Measurements from ENCODE around the gene LRRC45. TPM values are rescaled to one million over a fixed set of nuclear protein-coding genes. Genes with fewer than 3 reads are reported as not detected.
"Not testable (repeated sequence)": the region's sequence is repeated elsewhere in the genome, so short reads cannot be mapped to it uniquely, and the experiment has no call there.

Gene LRRC45
- total RNA-seq, 1 donor: 22.0 TPM

DNA sequence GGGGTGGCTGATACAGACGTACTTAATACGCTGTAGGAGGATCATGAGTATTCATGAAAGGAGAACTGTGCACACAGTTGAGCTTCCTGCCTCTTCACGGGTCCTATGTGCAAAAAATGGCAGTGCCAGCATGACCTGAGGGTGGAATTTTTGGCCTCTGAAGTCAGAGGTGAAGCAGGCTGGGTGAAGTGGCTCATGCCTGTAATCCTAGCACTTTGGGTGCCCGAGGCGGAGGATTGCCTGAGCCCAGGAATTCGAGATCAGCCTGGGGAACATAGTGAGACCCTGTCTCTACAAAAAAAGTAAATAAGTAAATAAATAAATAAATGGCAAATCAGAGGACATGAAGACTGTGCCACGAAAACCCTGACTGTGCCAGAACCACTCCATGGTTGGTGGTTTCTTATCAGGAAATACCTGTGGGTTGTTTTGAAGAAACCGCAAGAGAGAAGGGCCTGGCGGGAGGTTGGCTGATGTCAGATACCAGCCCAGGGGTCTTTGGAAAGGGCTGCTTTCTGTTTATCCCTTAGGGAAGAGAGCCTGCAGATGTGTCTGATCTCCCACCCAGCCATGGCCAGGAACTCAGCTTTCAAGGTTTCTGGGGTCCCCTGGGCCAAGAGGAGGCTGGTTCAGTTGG is 42.3 kb upstream of the LRRC45 start:
- TF ChIP-seq, protein P1, sequence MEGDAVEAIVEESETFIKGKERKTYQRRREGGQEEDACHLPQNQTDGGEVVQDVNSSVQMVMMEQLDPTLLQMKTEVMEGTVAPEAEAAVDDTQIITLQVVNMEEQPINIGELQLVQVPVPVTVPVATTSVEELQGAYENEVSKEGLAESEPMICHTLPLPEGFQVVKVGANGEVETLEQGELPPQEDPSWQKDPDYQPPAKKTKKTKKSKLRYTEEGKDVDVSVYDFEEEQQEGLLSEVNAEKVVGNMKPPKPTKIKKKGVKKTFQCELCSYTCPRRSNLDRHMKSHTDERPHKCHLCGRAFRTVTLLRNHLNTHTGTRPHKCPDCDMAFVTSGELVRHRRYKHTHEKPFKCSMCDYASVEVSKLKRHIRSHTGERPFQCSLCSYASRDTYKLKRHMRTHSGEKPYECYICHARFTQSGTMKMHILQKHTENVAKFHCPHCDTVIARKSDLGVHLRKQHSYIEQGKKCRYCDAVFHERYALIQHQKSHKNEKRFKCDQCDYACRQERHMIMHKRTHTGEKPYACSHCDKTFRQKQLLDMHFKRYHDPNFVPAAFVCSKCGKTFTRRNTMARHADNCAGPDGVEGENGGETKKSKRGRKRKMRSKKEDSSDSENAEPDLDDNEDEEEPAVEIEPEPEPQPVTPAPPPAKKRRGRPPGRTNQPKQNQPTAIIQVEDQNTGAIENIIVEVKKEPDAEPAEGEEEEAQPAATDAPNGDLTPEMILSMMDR (IDR thresholded peaks at IDR 0.05; ENCODE audit: insufficient read depth, low read length): no peak
- no peak for DNase-seq (ENCODE audit: low read depth)

DNA sequence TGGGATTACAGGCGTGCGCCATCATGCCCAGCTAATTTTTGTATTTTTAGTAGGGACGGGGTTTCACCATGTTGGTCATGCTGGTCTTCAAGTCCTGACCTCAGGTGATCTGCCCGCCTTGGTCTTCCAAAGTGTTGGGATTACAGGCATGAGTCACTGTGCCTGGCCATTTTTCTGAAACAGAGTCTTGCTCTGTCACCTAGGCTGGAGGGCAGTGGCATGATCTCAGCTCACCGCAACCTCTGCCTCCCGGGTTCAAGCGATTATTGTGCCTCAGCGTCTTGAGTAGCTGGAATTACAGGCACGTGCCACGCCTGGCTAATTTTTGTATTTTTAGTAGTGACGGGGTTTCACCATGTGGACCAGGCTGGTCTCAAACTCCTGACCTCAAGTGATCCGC is 41.6 kb upstream of the LRRC45 start:
- not testable (repeated sequence) for DNase-seq (ENCODE audit: low read depth); H3K4me3 ChIP-seq (ENCODE audit: low read depth, low read length)

More for the DNA sequence above, 42.3 kb upstream of the LRRC45 start:
- no peak overlapping the region for H3K4me3 ChIP-seq (ENCODE audit: low read depth, low read length)

DNA sequence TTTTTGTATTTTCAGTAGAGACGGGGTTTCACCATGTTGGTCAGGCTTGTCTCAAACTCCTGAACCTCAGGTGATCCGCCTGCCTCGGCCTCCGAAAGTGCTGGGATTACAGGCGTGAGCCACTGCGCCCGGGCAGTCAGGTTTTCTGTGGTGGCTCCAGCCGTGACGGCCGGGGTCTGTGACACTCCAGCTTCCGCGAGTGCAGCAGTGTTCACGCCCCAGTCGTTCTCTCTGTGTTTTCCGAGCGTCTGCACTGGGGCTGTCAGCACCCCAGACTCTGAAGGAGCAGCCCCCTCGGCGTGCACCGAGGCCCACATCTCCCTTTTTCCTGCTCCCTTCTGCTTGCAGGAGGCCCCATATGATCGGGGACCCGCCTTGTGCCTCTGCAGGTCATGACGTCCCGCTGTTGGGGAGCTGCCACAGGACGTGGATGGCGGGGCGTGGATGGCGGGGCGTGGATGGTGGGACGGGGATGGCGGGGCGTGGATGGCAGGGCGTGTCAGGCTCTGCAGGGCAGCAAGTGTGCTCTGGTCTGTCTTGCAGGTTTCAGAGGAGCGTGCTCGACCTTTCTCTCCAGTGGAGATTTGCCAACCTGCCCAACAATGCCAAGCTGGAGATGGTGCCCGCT is 40.0 kb upstream of the LRRC45 start:
- TF ChIP-seq, protein P1 (IDR thresholded peaks at IDR 0.05; ENCODE audit: insufficient read depth, low read length): no peak
- no peak for DNase-seq (ENCODE audit: low read depth)
- no peak overlapping the region for H3K4me3 ChIP-seq (ENCODE audit: low read depth, low read length)

DNA sequence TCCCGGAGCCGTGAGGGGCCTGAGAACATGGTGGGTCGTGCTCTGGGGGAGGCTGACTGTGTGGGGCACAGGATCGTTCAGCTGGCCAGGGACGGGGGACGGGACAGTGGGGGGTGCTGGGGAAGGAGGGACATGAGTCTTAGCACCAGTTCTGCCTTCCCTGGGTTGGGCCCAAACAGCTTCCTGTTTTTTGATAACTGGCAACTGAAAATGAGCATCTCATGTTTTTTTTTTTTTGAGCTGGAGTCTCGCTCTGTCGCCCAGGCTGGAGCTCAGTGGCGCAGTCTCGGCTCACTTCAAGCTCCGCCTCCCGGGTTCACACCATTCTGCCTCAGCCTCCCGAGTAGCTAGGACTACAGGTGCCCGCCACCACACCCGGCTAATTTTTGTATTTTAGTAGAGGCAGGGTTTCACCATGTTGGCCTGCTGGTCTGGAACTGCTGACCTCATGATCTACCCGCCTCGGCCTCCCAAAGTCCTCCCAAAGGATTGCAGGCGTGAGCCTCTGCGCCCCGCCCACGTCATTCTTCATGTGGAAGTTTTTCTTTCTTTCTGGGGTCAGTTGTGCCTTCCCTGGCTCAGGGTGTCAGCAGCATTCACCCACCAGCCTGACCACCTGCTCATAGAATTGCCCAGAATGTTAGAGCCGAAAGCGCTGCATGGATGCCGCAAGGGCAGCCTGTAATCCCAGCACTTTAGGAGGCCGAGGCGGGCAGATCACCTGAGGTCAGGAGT is 39.3 kb upstream of the LRRC45 start:
- H3K4me3 ChIP-seq (ENCODE audit: low read depth, low read length): no peak overlapping the region
- DNase-seq (ENCODE audit: low read depth): no peak
- TF ChIP-seq, protein P1 (IDR thresholded peaks at IDR 0.05; ENCODE audit: insufficient read depth, low read length): no peak

DNA sequence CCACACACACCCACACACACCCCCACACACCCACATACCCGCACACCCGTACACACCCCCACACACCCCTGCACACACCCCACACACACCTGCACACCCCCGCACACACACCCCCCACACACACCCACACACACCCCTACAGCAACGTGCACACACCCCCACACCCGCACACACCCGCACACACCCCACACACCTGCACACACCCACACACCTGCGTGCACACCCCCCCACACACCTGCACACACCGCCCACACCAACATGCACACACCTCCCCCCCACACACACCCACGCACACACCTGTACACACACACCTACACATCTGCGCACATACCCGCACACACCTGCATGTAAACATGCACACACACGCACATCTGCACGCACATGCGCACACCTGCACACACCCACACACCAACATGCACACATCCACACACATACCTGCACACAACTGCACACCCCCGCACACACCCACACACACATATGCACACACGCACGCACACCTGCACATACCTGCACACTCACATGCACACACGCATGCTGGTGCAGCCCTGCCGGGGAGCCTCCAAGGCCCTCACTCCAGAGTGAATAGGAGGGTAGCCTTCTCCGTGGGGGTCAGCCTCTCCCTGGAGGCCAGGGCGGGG is 38.2 kb upstream of the LRRC45 start:
- H3K4me3 ChIP-seq (ENCODE audit: low read depth, low read length): no peak overlapping the region
- TF ChIP-seq, protein P1 (IDR thresholded peaks at IDR 0.05; ENCODE audit: insufficient read depth, low read length): no peak
- no peak for DNase-seq (ENCODE audit: low read depth)

DNA sequence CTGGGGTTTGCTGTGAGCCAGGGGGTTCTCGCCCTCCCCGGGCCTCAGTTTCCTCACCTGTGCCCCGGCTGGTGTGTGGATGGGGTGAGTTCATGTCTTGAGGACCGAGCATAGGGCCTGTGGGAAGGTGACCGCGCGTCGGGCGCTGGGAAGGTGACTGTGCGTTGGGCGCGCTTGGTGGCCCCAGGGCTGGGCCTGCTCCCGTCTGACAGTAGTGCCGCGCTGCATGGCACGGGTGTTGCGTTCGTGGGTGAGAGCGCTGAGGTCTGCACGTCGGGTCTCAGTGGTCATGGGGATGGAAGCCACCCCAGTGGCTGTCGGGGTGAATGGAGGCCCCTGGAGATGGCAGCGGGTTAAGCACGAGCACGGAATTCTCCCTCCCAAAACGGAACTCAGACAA is 36.5 kb upstream of the LRRC45 start:
- TF ChIP-seq, protein P1 (IDR thresholded peaks at IDR 0.05; ENCODE audit: insufficient read depth, low read length): no peak
- H3K4me3 ChIP-seq (ENCODE audit: low read depth, low read length): no peak overlapping the region
- DNase-seq (ENCODE audit: low read depth): no peak

Data from fibroblast of the aortic adventitia (primary cell).